ENCODE measurements around the gene FGD6. TPM values are rescaled to one million over a fixed set of nuclear protein-coding genes. Genes with fewer than 3 reads are reported as not detected.

The FGD6 gene
- total RNA-seq, 4 donors from 2014 or later = 2.9 to 8.4 (median 4.4) TPM

DNA sequence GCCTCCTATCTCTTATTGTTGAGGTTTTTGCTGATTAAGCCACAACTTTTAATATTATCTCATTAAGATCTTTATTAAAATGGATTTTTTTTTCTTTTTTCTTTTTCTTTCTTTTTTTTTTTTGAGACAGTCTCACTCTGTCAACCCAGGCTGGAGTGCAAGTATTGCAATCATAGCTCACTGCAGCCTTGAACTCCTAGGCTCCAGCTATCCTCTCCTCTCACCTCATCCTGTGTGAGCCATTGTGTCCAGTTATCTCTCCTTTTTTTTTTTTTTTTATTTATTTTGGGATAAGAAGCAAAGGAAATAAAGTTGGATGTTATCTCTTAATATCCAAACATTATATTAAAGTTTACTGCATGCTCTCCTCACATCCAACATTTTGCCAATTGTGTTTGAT is 13.0 kb upstream of the FGD6 start:
- H3K4me1 ChIP-seq = peaks cover 45% of the 10 kb centered on the region in 2 donors
- TF ChIP-seq, protein P1, sequence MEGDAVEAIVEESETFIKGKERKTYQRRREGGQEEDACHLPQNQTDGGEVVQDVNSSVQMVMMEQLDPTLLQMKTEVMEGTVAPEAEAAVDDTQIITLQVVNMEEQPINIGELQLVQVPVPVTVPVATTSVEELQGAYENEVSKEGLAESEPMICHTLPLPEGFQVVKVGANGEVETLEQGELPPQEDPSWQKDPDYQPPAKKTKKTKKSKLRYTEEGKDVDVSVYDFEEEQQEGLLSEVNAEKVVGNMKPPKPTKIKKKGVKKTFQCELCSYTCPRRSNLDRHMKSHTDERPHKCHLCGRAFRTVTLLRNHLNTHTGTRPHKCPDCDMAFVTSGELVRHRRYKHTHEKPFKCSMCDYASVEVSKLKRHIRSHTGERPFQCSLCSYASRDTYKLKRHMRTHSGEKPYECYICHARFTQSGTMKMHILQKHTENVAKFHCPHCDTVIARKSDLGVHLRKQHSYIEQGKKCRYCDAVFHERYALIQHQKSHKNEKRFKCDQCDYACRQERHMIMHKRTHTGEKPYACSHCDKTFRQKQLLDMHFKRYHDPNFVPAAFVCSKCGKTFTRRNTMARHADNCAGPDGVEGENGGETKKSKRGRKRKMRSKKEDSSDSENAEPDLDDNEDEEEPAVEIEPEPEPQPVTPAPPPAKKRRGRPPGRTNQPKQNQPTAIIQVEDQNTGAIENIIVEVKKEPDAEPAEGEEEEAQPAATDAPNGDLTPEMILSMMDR (IDR thresholded peaks at IDR 0.05 in 4 of 5, conservative IDR thresholded peaks at IDR 0.05 in 1 of 5) = no peak
- TF ChIP-seq POLR2A (IDR thresholded peaks at IDR 0.05) = no peak
- H3K9me3 ChIP-seq = no peaks in the 10 kb centered on the region
- intact Hi-C loops (cut with DNase I; ENCODE audit: low total_unique reads) = no loop called here
- H3K36me3 ChIP-seq = no peaks in the 10 kb centered on the region
- H3K4me3 ChIP-seq = no peak overlapping the region
- DNase-seq (no peak), ATAC-seq (no peak)
- no peaks in the 10 kb centered on the region for H3K27me3 ChIP-seq
- H3K27ac ChIP-seq = no peak overlapping the region
- in situ Hi-C loops (cut with MboI; ENCODE audit: low sequenced_read_pairs in 4 of 4) = no loop called here

DNA sequence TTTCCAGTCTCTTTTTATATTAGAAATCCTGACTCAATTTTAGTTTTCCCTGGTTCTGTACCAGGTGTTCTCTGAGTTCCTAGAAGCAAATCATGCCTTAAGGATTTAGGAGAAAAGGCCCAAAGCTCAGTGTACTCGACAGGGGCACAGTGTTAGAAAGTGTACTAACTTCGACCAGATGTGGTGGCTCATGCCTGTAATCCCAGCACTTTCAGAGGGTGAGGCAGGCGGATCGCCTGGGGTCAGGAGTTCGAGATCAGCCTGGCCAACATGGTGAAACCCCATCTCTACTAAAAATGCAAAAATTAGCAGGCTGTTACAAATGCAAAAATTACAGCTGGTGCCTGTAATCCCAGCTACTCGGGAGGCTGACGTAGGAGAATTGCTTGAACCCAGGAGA is 12.4 kb upstream of the FGD6 start:
- intact Hi-C loops (cut with DNase I; ENCODE audit: low total_unique reads) = loop anchor here (5.0 kb wide), 1 partner anchor 33 kb away; no protein-coding TSS in a partner anchor
- Histone ChIP-seq H3K4me3 (no peak overlapping the region), H3K9me3 (no peaks in the 10 kb centered on the region), H3K27me3 (no peaks in the 10 kb centered on the region), H3K27ac (no peak overlapping the region), H3K4me1 (peaks cover 48 to 52% of the 10 kb centered on the region in 2 donors), H3K36me3 (no peaks in the 10 kb centered on the region)
- DNase-seq = no peak
- TF ChIP-seq, protein P1 (IDR thresholded peaks at IDR 0.05 in 4 of 5, conservative IDR thresholded peaks at IDR 0.05 in 1 of 5) = no peak
- TF ChIP-seq POLR2A (IDR thresholded peaks at IDR 0.05) = no peak
- in situ Hi-C loops (cut with MboI; ENCODE audit: low sequenced_read_pairs in 4 of 4) = no loop called here
- ATAC-seq = no peak

GRCh38 chr12:95228617-95229016 is 11.3 kb upstream of the FGD6 start:
- no peak overlapping the region for H3K27ac ChIP-seq
- no peak for TF ChIP-seq POLR2A (IDR thresholded peaks at IDR 0.05)
- TF ChIP-seq, protein P1 (IDR thresholded peaks at IDR 0.05 in 4 of 5, conservative IDR thresholded peaks at IDR 0.05 in 1 of 5) = no peak
- no peak for DNase-seq
- H3K27me3 ChIP-seq = no peaks in the 10 kb centered on the region
- in situ Hi-C loops (cut with MboI; ENCODE audit: low sequenced_read_pairs in 4 of 4) (no loop called here), intact Hi-C loops (cut with DNase I; ENCODE audit: low total_unique reads) (loop anchor here (5.0 kb wide), 1 partner anchor 34 kb away; no protein-coding TSS in a partner anchor)
- H3K9me3 ChIP-seq = no peaks in the 10 kb centered on the region
- ATAC-seq = no peak
- peaks cover 52 to 57% of the 10 kb centered on the region in 2 donors for H3K4me1 ChIP-seq
- no peak overlapping the region for H3K4me3 ChIP-seq
- H3K36me3 ChIP-seq = peaks cover 0 to 6% of the 10 kb centered on the region in 2 donors

DNA sequence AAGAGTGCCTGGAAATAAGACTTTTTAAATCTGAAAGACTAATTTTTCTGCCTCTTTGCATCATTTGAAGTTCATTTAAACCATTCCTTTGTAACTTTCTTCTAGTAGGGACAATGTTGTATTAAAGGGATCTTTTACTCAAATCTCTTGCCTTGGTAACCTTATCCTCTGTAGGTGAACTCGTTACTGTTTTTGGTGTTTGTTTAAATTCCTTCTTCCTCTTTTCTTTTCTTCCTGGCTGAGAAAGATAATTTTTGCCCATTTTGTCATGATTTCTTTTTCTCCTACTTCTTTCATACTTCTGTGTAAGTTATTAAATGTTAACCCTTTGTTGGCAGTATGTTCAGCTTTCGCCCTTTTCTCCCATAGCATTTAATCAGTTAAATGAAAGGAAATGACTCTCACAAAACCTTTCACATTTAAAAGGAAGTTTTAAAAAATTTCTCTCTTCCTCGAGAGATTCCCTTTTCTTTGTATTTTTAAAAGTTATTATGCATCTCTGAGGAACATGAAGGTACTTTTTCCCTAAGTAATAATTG is 10.6 kb upstream of the FGD6 start:
- Histone ChIP-seq H3K27ac (peak overlapping the region in 1 of 4 donors; percentile 25), H3K36me3 (peaks cover 0 to 6% of the 10 kb centered on the region in 2 donors), H3K4me1 (peaks cover 58 to 60% of the 10 kb centered on the region in 2 donors), H3K9me3 (no peaks in the 10 kb centered on the region), H3K27me3 (no peaks in the 10 kb centered on the region), H3K4me3 (no peak overlapping the region)
- no peak for DNase-seq
- intact Hi-C loops (cut with DNase I; ENCODE audit: low total_unique reads) (loop anchor here (5.0 kb wide), 1 partner anchor 34 kb away; no protein-coding TSS in a partner anchor), in situ Hi-C loops (cut with MboI; ENCODE audit: low sequenced_read_pairs in 4 of 4) (no loop called here)
- ATAC-seq = no peak
- TF ChIP-seq, protein P1 (IDR thresholded peaks at IDR 0.05 in 4 of 5, conservative IDR thresholded peaks at IDR 0.05 in 1 of 5) = no peak
- TF ChIP-seq POLR2A (IDR thresholded peaks at IDR 0.05) = no peak

Measured in gastrocnemius medialis (tissue), 4 donors.